B cell (primary cell): ENCODE results near the gene HSD11B2. TPM values are rescaled to one million over a fixed set of nuclear protein-coding genes. Genes with fewer than 3 reads are reported as not detected.

ENCODE experiments used
- ATAC-seq: fragments of 200-7000 bp; cut with Tn5 transposase; one replicate; pipeline ENCODE4 v1.10.0; 2021; ENCODE audit warnings: low read depth, mild to moderate bottlenecking, moderate number of reproducible peaks, moderate library complexity
- CTCF ChIA-PET: fragments of 350-600 bp; sonication (Branson Sonifier 250); formaldehyde crosslinking; loops from one replicate; lab custom pipeline; 2021; ENCODE audit warnings: antibody characterized with exemption, inconsistent platforms; lab: Charles Lee
- POLR2A ChIA-PET: fragments of 350-600 bp; sonication (Branson Sonifier 250); formaldehyde crosslinking; loops from one replicate; lab custom pipeline; 2021; ENCODE audit warnings: antibody characterized with exemption; lab: Charles Lee
- DNase-seq: peaks from one replicate; pipeline ENCODE4 v3.0.0; 2013
- H2AFZ ChIP-seq: 2 replicates; pipeline ENCODE4 v1.6.1; 2012; ENCODE audit warnings: mild to moderate bottlenecking, low read depth, low read length; ENCODE audit not compliant: insufficient read depth, poor library complexity, severe bottlenecking
- H3K27ac ChIP-seq, 2 donors: 1 replicate in 1 of 2; 2 replicates in 1 of 2; pipeline ENCODE4 v1.5.1; 2012 to 2013; ENCODE audit warnings: low read length in 2 of 2, mild to moderate bottlenecking in 2 of 2, moderate library complexity in 1 of 2
- H3K27me3 ChIP-seq, 4 experiments: fragments of 200-600 bp in 1 of 4; sonication (generic) in 1 of 4; replicated peaks in 1 of 4; 1 replicate in 2 of 4; 2 replicates in 2 of 4; pipeline versions ENCODE4 v1.6.1 to v1.7.0; 2013 to 2016; ENCODE audit warnings: low read length in 3 of 4, mild to moderate bottlenecking in 2 of 4, mixed read lengths in 1 of 4, moderate library complexity in 1 of 4; ENCODE audit not compliant: insufficient read depth in 4 of 4, control insufficient read depth in 3 of 4; ENCODE audit errors: control extremely low read depth in 1 of 4
- H3K36me3 ChIP-seq, 2 experiments: replicated peaks in 1 of 2; 1 replicate in 1 of 2; 2 replicates in 1 of 2; pipeline versions ENCODE4 v1.6.1 to v1.7.1; 2013; ENCODE audit warnings: low read length in 1 of 2; ENCODE audit not compliant: insufficient read depth in 2 of 2, control insufficient read depth in 1 of 2; ENCODE audit errors: control extremely low read depth in 1 of 2, extremely low read depth in 1 of 2
- H3K4me1 ChIP-seq, 2 donors: fragments of 200-600 bp in 1 of 2; sonication (generic) in 1 of 2; 1 replicate in 1 of 2; 2 replicates in 1 of 2; pipeline versions ENCODE4 v1.5.1 to v1.6.1; 2013 to 2017; ENCODE audit warnings: low read length in 2 of 2; ENCODE audit not compliant: control insufficient read depth in 2 of 2, insufficient read depth in 2 of 2
- H3K4me2 ChIP-seq: replicated peaks from 2 replicates; pipeline ENCODE3; 2012; ENCODE audit warnings: mild to moderate bottlenecking, low read depth, low read length; ENCODE audit not compliant: poor library complexity, severe bottlenecking
- H3K4me3 ChIP-seq, 5 experiments: fragments of 200-600 bp in 1 of 5; sonication (generic) in 1 of 5; 1 replicate in 3 of 5; 2 replicates in 2 of 5; pipeline versions ENCODE4 v1.5.1 to v1.7.0; 2011 to 2016; ENCODE audit warnings: low read length in 4 of 5, mild to moderate bottlenecking in 4 of 5, low read depth in 2 of 5, control low read depth in 1 of 5, moderate library complexity in 1 of 5; ENCODE audit not compliant: insufficient read depth in 1 of 5; ENCODE audit errors: control extremely low read depth in 1 of 5, extremely low read depth in 1 of 5
- H3K79me2 ChIP-seq: fragments of 200-600 bp; sonication (generic); one replicate; pipeline ENCODE4 v1.6.0; 2016; ENCODE audit warnings: low read length; ENCODE audit not compliant: control insufficient read depth, insufficient read depth
- H3K9ac ChIP-seq: fragments of 200-600 bp; sonication (generic); 2 replicates; pipeline ENCODE4 v1.6.1; 2017; ENCODE audit warnings: mild to moderate bottlenecking, low read length, moderate library complexity
- H3K9me3 ChIP-seq, 3 donors: one replicate each; pipeline versions ENCODE4 v1.6.1 to v1.7.1; 2013; ENCODE audit warnings: low read length in 2 of 3; ENCODE audit not compliant: control insufficient read depth in 2 of 3, insufficient read depth in 1 of 3; ENCODE audit errors: control extremely low read depth in 1 of 3
- H4K20me1 ChIP-seq: 2 replicates; pipeline ENCODE4 v1.6.0; 2012; ENCODE audit warnings: mild to moderate bottlenecking, low read length; ENCODE audit not compliant: insufficient read depth, control insufficient read depth, poor library complexity, severe bottlenecking
- H3K27ac Mint-ChIP-seq: one replicate; pipeline ENCODE4 v1.8.0; 2021; ENCODE audit warnings: mixed read lengths
- H3K27me3 Mint-ChIP-seq: one replicate; pipeline ENCODE4 v1.8.0; 2021; ENCODE audit warnings: mixed read lengths
- H3K4me1 Mint-ChIP-seq: one replicate; pipeline ENCODE4 v1.8.0; 2021; ENCODE audit warnings: mixed read lengths
- H3K4me3 Mint-ChIP-seq: one replicate; pipeline ENCODE4 v1.8.0; 2021; ENCODE audit warnings: mixed read lengths
- H3K9me3 Mint-ChIP-seq: one replicate; pipeline ENCODE4 v1.8.0; 2022; ENCODE audit warnings: mixed read lengths; ENCODE audit not compliant: insufficient read depth
- CTCF ChIP-seq: fragments of 200-600 bp; IDR thresholded peaks from one replicate; pipeline ENCODE4 v1.8.0; 2022; ENCODE audit warnings: antibody characterized with exemption, mild to moderate bottlenecking
- EZH2 ChIP-seq: IDR thresholded peaks from 2 replicates; pipeline ENCODE4 v1.6.1; 2012; ENCODE audit warnings: borderline replicate concordance, low read depth, mild to moderate bottlenecking, moderate library complexity, low read length; ENCODE audit not compliant: insufficient read depth, poor library complexity, severe bottlenecking
- WGBS: methylation state at CpG from one replicate; pipeline ENCODE4 v1.1.5; 2013; ENCODE audit warnings: missing lambda C conversion rate; ENCODE audit not compliant: insufficient coverage; 5-methylcytosine and 5-hydroxymethylcytosine counted together
- intact Hi-C: fragments of 100-400 bp; cut with micrococcal nuclease; formaldehyde crosslinking; loops from one replicate; pipeline ENCODE4 v1.10.0; 2022
- polyA plus RNA-seq: library from polyadenylated mRNA; depleted of rRNA; stranded (reverse); fragments of >200 nt; gene quantifications from 2 replicates; pipeline ENCODE4 v1.2.3, GENCODE V29; 2012
- total RNA-seq, 2 donors: library from RNA; stranded (reverse); fragments of 120-200 nt in 1 of 2; gene quantifications; 1 replicate in 1 of 2; 2 replicates in 1 of 2; pipeline versions ENCODE4 v1.2.3 to v1.2.4, GENCODE V29; 2013 to 2022

The HSD11B2 gene
- total and polyA plus RNA-seq, 2 donors (not counting 1 experiment from before 2014, with no cell fraction given), result 0.09 TPM; not detected in 1

- no peaks in the 10 kb centered on the region for H3K27me3 ChIP-seq
- H3K4me3 ChIP-seq, result no peak overlapping the region
- H3K9me3 Mint-ChIP-seq, result no peaks in the 10 kb centered on the region
- H3K9ac ChIP-seq, result no peak overlapping the region
- intact Hi-C loops, result no loop called here
- TF ChIP-seq CTCF (no peak), EZH2 (no peak)
- H3K79me2 ChIP-seq, result peaks cover 15% of the 10 kb centered on the region
- ChIA-PET POLR2A (no interaction called here), CTCF (interaction anchor here (0.8 to 4.5 kb wide), 5 partner anchors 18 to 70 kb away, joined by 3 to 29 read pairs (median 18); no protein-coding TSS in a partner anchor)
- no peaks in the 10 kb centered on the region for H3K4me1 ChIP-seq
- no peak overlapping the region for H2AFZ ChIP-seq
- H3K4me3 Mint-ChIP-seq, result no peak overlapping the region
- DNase-seq, result no peak
- peaks cover 83% of the 10 kb centered on the region for H4K20me1 ChIP-seq
- 96% methylated on average over 10 of the region's 12 CpGs for WGBS
- peaks cover 0 to 2% (median 0%) of the 10 kb centered on the region in 3 donors for H3K9me3 ChIP-seq
- no peaks in the 10 kb centered on the region for H3K4me1 Mint-ChIP-seq
- ATAC-seq, result no peak
- H3K4me2 ChIP-seq, result no peak overlapping the region
- no peaks in the 10 kb centered on the region for H3K27me3 Mint-ChIP-seq
- H3K36me3 ChIP-seq, result peaks cover 0 to 85% of the 10 kb centered on the region in 2 experiments
- H3K27ac Mint-ChIP-seq, result no peak overlapping the region
- no peak overlapping the region for H3K27ac ChIP-seq
These were observed 15.3 kb downstream of the HSD11B2 start for GRCh38 chr16:67445913-67446907.
